ENCODE data around the gene CMTM8.

GRCh38 chr3:32325927-32326326 is 87.4 kb downstream of the CMTM8 start:
- no peak for TF ChIP-seq CTCF (IDR thresholded peaks at IDR 0.05; ENCODE audit: low read depth, low read length)
- TF ChIP-seq EZH2phosphoT487 (IDR thresholded peaks at IDR 0.05; ENCODE audit: low read depth) = no peak

All from OCI-LY3 (cell line).